CD4-positive, alpha-beta T cell treated with Interleukin-1 beta for 1 hour (primary cell): ENCODE results near the gene ITPR2.
"Not testable (repeated sequence)": the region's sequence is repeated elsewhere in the genome, so short reads cannot be mapped to it uniquely, and the experiment has no call there.

ENCODE experiments used
- DNase-seq, 2 donors: peaks; one replicate each; pipeline ENCODE4 v3.0.0-alpha.2; 2020 to 2022

ITPR2 gene

GRCh38 chr12:26832822-26833742 is at the start of gene ITPR2:
Gene ITPR2 (minus strand): TSS chr12:26833194. CDS start chr12:26832781, 413 bp downstream.
- peak; percentile 91 to 92 for DNase-seq

GRCh38 chr12:26880625-26881024 is 47.6 kb upstream of the ITPR2 start:
- no peak for DNase-seq

DNA sequence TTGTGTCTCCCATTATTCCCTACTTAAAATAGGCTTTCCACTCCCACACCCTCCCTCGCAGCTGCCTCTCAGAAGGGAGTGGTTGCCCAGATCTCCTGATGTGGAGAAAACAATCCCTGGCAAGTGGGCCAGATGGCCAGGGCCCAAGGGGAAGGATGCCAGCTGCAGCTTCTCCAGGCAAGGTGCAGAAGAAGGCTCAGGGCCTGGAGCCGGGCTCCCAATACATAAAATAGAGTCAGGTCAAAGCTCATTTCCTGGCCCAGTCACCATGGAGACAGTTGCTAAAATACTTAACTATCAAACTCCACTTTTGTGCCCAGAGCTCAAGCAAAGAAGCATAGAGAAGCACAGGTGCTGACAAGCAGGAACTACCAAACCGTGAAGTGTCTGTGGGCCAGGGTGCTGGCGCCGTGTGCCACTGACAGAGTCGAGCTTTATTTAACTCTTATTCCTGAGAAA is 45.7 kb upstream of the ITPR2 start:
- peak in 1 of 2 donors; percentile 25 for DNase-seq

- peak in 1 of 2 donors; percentile 7 for DNase-seq
Observed at GRCh38 chr12:26874501-26875296, 41.7 kb upstream of the ITPR2 start.

- DNase-seq, result no peak
Observed at GRCh38 chr12:26872625-26873024, 39.6 kb upstream of the ITPR2 start.

GRCh38 chr12:26871985-26872384 is 39.0 kb upstream of the ITPR2 start:
- no peak for DNase-seq

GRCh38 chr12:26870491-26871419 is 37.8 kb upstream of the ITPR2 start:
- DNase-seq, result no peak

DNA sequence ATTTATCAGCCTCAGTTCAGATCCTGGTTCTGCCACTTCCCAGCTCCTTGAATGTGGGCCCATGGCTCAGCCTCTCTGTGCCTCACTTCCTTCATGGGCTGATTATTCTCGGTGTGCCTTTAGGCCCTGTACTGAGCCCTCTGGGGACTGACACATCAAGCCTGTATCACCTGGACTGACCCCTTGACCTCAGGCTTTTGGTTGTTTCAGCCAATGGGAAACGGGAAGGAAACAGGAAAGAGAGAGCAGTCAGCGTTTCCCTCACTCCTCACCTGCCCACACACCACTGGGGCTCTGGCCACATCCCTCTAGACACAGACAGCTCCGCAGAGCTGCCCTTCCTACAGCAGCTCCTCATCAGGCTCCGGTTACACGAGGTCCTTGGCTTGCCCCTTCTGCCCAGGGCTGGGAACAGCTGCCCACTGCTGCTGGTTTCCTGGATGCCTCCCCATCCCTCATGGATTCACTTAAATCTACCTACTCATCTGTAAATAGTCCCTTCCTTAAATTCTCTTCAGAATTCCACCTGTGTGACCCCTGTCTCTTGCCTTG is 37.0 kb upstream of the ITPR2 start:
- no peak for DNase-seq

DNA sequence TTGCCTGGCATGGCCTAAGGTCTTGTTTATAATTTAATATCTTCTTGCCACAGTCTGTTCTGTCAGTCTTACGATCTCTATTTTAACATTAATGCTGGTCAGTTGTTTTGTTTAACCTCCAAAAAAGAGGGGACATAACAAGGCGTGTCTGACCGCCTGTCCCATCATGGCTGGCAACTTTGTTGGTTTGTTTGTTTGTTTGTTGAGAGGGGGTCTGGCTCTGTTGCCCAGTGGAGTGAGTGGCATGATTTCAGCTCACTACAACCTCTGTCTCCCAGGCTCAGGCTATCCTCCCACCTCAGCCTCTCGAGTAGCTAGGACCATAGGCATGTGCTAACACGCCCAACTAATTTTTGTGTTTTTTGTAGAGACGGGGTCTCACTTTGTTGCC is 36.1 kb upstream of the ITPR2 start:
- no peak for DNase-seq

DNA sequence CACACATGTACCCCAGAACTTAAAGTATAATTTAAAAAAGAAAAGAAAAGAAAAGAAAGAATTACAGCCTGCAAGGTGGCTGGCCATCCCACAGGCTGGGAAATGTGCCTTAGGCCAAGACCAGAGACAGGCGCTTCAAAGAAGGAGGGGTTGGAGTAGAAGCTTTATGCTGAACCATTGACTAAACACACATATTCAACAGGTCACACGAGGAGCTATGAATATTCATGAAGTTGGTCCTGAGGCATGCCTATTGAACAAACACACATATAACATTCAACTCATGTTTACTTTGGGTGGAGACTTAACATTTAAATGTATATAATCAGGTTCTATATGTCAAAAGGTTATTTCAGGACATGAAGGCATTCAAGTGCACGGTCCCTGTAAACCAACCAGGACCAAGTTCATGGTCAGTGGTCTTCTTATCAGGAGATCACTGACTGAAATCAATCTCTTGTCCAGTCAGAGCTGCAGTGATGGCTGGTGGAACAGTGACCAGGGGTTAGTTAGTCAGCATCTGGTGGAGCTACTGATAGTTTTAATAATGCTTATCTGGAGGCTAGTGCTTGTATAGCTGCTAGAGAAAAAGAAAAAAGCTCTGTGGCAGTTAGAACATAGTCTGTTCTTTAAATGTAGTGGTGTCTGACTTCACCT is 35.6 kb upstream of the ITPR2 start:
- DNase-seq, result no peak

DNA sequence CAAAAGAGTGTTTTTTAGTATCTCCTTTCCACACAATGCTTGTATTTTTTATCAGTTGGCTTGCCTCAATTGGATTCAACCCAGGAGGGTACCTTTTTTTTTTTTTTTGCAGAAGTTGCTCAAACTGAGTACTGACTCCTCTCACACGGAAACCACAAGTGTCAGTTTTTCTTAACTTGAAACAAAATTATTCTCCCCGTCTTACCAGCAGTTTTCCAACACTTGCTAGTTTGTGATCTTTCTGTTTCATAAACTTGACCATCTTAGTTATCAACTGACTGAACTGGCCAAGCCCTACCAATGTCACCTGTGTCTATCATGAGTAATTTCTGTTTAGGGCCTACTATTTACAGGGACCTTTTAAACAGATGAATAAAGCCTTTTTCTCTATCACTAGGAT is 34.1 kb upstream of the ITPR2 start:
- no peak for DNase-seq

- no peak for DNase-seq
Observed at GRCh38 chr12:26863515-26863914, 30.5 kb upstream of the ITPR2 start.

DNA sequence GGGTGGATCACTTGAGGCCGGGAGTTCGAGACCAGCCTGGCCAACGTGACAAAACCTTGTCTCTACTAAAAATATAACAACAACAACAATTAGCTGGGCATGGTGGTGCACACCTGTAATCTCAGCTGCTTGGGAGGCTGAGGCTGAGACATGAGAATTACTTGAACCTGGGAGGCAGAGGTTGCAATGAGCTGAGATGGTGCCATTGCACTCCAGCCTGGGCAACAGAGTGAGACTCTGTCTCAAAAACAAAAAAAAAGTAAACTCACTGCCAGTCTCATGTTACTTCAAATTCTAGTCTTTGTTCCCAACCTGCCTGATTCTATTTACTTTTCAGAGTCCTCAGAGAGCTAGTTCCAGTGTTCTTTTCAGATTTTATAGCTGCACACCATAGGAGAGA is 29.8 kb upstream of the ITPR2 start:
- DNase-seq, result not testable (repeated sequence)

DNA sequence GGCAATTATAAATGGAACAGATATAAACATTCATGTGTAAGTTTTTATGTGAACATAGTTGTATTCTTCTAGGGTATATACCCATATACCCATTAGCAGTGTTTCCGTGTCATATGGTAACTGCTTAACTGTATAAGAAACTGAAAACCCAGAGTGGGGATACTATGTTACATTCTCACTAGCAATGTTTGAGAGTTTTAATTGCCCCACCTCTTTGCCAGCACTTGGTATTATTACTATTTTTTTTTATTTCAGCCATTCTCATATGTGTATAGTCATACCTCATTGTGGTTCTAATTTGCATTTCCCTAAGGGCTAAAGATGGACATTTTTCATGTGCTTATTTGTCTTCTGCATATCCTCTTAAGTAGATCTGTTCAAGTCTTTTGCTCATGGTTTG is 28.7 kb upstream of the ITPR2 start:
- no peak for DNase-seq

GRCh38 chr12:26857465-26858176 is 24.6 kb upstream of the ITPR2 start:
- no peak for DNase-seq

DNA sequence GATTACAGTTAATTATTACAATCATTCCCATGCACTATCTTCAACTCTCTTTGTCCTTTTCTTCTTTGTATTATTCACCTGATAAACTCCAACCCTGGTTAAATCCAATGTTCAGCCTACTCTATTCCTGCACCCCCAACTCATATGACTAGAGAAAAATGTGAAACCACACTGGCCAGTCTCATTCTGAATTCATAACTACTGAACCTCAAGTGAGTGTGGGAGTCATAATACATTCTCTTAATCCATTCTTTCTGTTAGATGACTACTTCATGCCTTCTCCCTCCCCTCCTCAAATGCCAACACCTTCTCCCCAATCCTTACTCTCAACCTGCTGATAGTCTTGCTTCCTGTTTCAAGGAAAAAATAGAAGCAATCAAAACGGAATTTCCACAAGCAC is 22.3 kb upstream of the ITPR2 start:
- no peak for DNase-seq

GRCh38 chr12:26854031-26854390 is 21.0 kb upstream of the ITPR2 start:
- no peak for DNase-seq

- DNase-seq, result peak; percentile 73 to 74
Observed at GRCh38 chr12:26853303-26854030, 20.5 kb upstream of the ITPR2 start.

DNA sequence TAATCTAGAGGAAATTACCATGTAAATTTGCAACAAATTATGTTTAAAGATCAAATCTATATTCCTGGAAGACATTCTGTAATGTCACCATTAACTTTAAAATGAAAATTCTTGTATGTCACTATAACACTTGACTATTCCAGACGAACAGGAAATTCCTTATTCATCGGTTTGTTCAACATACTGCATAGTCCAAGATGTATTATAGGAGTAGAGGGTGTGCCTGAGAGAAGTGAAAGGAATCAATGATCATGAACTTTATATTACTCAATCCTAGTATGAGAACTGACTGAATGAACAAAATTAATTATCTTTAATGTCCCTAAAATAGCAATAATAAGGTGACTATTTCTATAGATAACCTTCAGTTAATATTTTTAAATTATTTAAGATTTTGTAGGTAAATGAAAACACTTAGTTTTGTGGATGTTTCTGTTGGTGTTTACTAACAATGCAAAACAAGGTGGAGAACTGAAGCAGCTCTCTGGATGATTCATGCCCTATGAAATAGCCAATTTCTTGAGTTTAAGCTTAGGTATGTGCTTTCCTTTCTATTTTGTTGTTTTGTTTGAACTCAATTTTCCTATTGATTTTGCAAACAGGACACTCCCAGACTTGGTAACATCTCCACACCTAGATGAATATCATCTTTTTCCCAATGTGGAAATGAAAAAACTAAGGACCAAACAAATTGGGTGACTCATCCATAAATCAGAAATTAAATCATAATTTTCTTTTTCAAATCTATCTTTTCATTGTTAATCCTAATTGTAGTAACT is 18.2 kb upstream of the ITPR2 start:
- DNase-seq, result no peak
